Measurements from ENCODE around the gene BACH2.

Gene BACH2

GRCh38 chr6:90237350-90237990, 59.2 kb downstream of the BACH2 start:
- DNase-seq (ENCODE audit: low read depth): no peak

- DNase-seq (ENCODE audit: low read depth): no peak
Observed at GRCh38 chr6:90233994-90234393, 62.6 kb downstream of the BACH2 start.

GRCh38 chr6:90233213-90233612, 63.4 kb downstream of the BACH2 start:
- DNase-seq (ENCODE audit: low read depth): no peak

- no peak for DNase-seq (ENCODE audit: low read depth)
Observed at GRCh38 chr6:90231798-90232197, 64.8 kb downstream of the BACH2 start.

- DNase-seq (ENCODE audit: low read depth): no peak
Observed at GRCh38 chr6:90231308-90231707, 65.3 kb downstream of the BACH2 start.

GRCh38 chr6:90230548-90231215, 66.0 kb downstream of the BACH2 start:
- no peak for DNase-seq (ENCODE audit: low read depth)

GRCh38 chr6:90229331-90230010, 67.2 kb downstream of the BACH2 start:
- no peak for DNase-seq (ENCODE audit: low read depth)

- no peak for DNase-seq (ENCODE audit: low read depth)
Observed at GRCh38 chr6:90227673-90228072, 69.0 kb downstream of the BACH2 start.

GRCh38 chr6:90227213-90227612, 69.4 kb downstream of the BACH2 start:
- no peak for DNase-seq (ENCODE audit: low read depth)

GRCh38 chr6:90226257-90226656, 70.4 kb downstream of the BACH2 start:
- DNase-seq (ENCODE audit: low read depth): no peak

GRCh38 chr6:90224196-90224595, 72.4 kb downstream of the BACH2 start:
- DNase-seq (ENCODE audit: low read depth): no peak

GRCh38 chr6:90222724-90223198, 73.9 kb downstream of the BACH2 start:
- DNase-seq (ENCODE audit: low read depth): no peak

- no peak for DNase-seq (ENCODE audit: low read depth)
Observed at GRCh38 chr6:90222008-90222407, 74.6 kb downstream of the BACH2 start.

- DNase-seq (ENCODE audit: low read depth): no peak
Observed at GRCh38 chr6:90221403-90221802, 75.2 kb downstream of the BACH2 start.

- DNase-seq (ENCODE audit: low read depth): no peak
Observed at GRCh38 chr6:90220273-90220672, 76.4 kb downstream of the BACH2 start.

GRCh38 chr6:90219209-90219985, 77.2 kb downstream of the BACH2 start:
- no peak for DNase-seq (ENCODE audit: low read depth)

- DNase-seq (ENCODE audit: low read depth): no peak
Observed at GRCh38 chr6:90218959-90219208, 77.8 kb downstream of the BACH2 start.

- DNase-seq (ENCODE audit: low read depth): no peak
Observed at GRCh38 chr6:90217506-90218127, 79.0 kb downstream of the BACH2 start.

- no peak for DNase-seq (ENCODE audit: low read depth)
Observed at GRCh38 chr6:90216072-90216977, 80.3 kb downstream of the BACH2 start.

- no peak for DNase-seq (ENCODE audit: low read depth)
Observed at GRCh38 chr6:90214966-90215365, 81.7 kb downstream of the BACH2 start.

GRCh38 chr6:90214461-90214860, 82.2 kb downstream of the BACH2 start:
- no peak for DNase-seq (ENCODE audit: low read depth)

All from HS-27A (cell line).